Stimulated activated CD4-positive, alpha-beta T cell treated with anti-CD3 and anti-CD28 coated beads, Interleukin-1b, Interleukin-23, amount 100 ng/mL, for 24 hours (primary cell): ENCODE results near the gene PALM3.

Experiments
- DNase-seq, 4 experiments: peaks; one replicate each; pipeline ENCODE4 v3.0.0-alpha.2; 2020; ENCODE audit warnings: low read depth in 4 of 4, low spot score in 1 of 4

The PALM3 gene

GRCh38 chr19:14089662-14090508 lies 28.0 kb upstream of the PALM3 start:
- peak in 1 of 4 experiments; percentile 24 for DNase-seq

GRCh38 chr19:14089412-14089661 lies 27.5 kb upstream of the PALM3 start:
- no peak for DNase-seq

GRCh38 chr19:14088634-14089411 lies 26.9 kb upstream of the PALM3 start:
- no peak for DNase-seq

GRCh38 chr19:14086098-14086497 lies 24.2 kb upstream of the PALM3 start:
- DNase-seq = no peak

GRCh38 chr19:14085309-14085995 lies 23.6 kb upstream of the PALM3 start, which contains the start of gene C19orf67:
Gene C19orf67 (minus strand): TSS chr19:14085783. CDS start chr19:14085627, 156 bp downstream.
- no peak for DNase-seq

GRCh38 chr19:14082675-14082960 lies 20.7 kb upstream of the PALM3 start:
- no peak for DNase-seq

GRCh38 chr19:14081797-14082674 lies 20.2 kb upstream of the PALM3 start:
- DNase-seq = peak in 1 of 4 experiments; percentile 14

GRCh38 chr19:14080887-14081796 lies 19.3 kb upstream of the PALM3 start:
- DNase-seq = peak; percentile 95 to 98 (median 98)

GRCh38 chr19:14078411-14078810 lies 16.5 kb upstream of the PALM3 start:
- DNase-seq = no peak

GRCh38 chr19:14073925-14074838 lies 12.3 kb upstream of the PALM3 start:
- DNase-seq = no peak

GRCh38 chr19:14073261-14073924 lies 11.5 kb upstream of the PALM3 start:
- DNase-seq = peak; percentile 55 to 67 (median 60)

GRCh38 chr19:14072535-14073260 lies 10.8 kb upstream of the PALM3 start, which contains the start of gene MISP3:
Gene MISP3 (plus strand): TSS chr19:14072786. CDS start chr19:14073310, 524 bp downstream.
- DNase-seq = peak in 1 of 4 experiments; percentile 16

GRCh38 chr19:14070268-14071050 lies 8.6 kb upstream of the PALM3 start:
- DNase-seq = no peak

- no peak for DNase-seq
Measured at GRCh38 chr19:14066134-14066533, 4.3 kb upstream of the PALM3 start.

- DNase-seq = no peak
Measured at GRCh38 chr19:14063105-14063504, 1.2 kb upstream of the PALM3 start.

- no peak for DNase-seq
Measured at GRCh38 chr19:14062558-14062855, 631 bp upstream of the PALM3 start.
